ENCODE data around the gene U2AF2. TPM values are rescaled to one million over a fixed set of nuclear protein-coding genes. Genes with fewer than 3 reads are reported as not detected.

The U2AF2 gene
- total RNA-seq, 1 experiment from 2014 or later: 321 TPM

- Mint-ChIP-seq H3K9me3 (peaks cover 0 to 3% of the 10 kb centered on the region in 2 experiments; a peak in 3 of 5 replicates), H3K4me3 (peak overlapping the region; percentile 93 to 94), H3K27me3 (ENCODE audit: low read depth) (no peaks in the 10 kb centered on the region; the same call in 1 of the 2 replicates), H3K36me3 (ENCODE audit: insufficient read depth in 1 of 3, low read depth in 3 of 3) (peaks cover 11 to 55% (median 36%) of the 10 kb centered on the region in 3 experiments), H3K27ac (peak overlapping the region; percentile 99 to 100 (median 100)), H3K4me1 (peaks cover 27 to 32% of the 10 kb centered on the region in 2 experiments)
- H3K27ac ChIP-seq (ENCODE audit: insufficient read length, low read depth, low read length): peak overlapping the region; percentile 84
- H3K14ac ChIP-seq (ENCODE audit: insufficient read depth, low read length): peak overlapping the region; percentile 99
- H3K4me1 ChIP-seq (ENCODE audit: insufficient read depth, low read length): peaks cover 7% of the 10 kb centered on the region; the same call in 1 of the 2 replicates
- no peak overlapping the region for H3K56ac ChIP-seq (ENCODE audit: insufficient read length, low read depth, low read length)
- peak overlapping the region; percentile 79 for H2BK120ac ChIP-seq (ENCODE audit: low read depth, low read length, poor library complexity, severe bottlenecking)
- peak; percentile 99 for DNase-seq
- no peak overlapping the region for H4K8ac ChIP-seq (replicated peaks; ENCODE audit: insufficient read length, low read depth, low read length)
- H3K79me2 ChIP-seq (ENCODE audit: insufficient read depth, low read length): peaks cover 39% of the 10 kb centered on the region
- H2AK5ac ChIP-seq (ENCODE audit: insufficient read length, low read length): no peak overlapping the region
- H3K9me3 ChIP-seq (ENCODE audit: control insufficient read depth, low read depth, low read length): no peaks in the 10 kb centered on the region
- H3K18ac ChIP-seq (ENCODE audit: insufficient read length, low read depth, low read length): peak overlapping the region; percentile 98
- no peaks in the 10 kb centered on the region for H3K79me1 ChIP-seq (ENCODE audit: insufficient read depth, low read depth, low read length, poor library complexity, severe bottlenecking)
- no peak overlapping the region for H2BK20ac ChIP-seq (ENCODE audit: low read depth, low read length, poor library complexity, severe bottlenecking)
- no peak overlapping the region for H4K5ac ChIP-seq (ENCODE audit: insufficient read length, low read depth, low read length)
- no peak overlapping the region for H2BK15ac ChIP-seq (ENCODE audit: low read depth, low read length)
- peaks cover 5% of the 10 kb centered on the region for H4K20me1 ChIP-seq (ENCODE audit: control insufficient read depth, insufficient read depth, insufficient read length)
- H2BK5ac ChIP-seq (ENCODE audit: insufficient read length, low read length): peak overlapping the region; percentile 47
- peak overlapping the region; percentile 81 for H3T11ph ChIP-seq (ENCODE audit: low read length)
- WGBS (ENCODE audit: extremely low coverage, insufficient read length, low lambda C conversion rate): no CpG with 5 or more reads among the region's 52 CpGs
- H3K9ac ChIP-seq (ENCODE audit: extremely low read depth, insufficient read length, low read length): peak overlapping the region; percentile 99
- no peak overlapping the region for H2BK12ac ChIP-seq (ENCODE audit: insufficient read length, low read depth, low read length)
- H3K4me2 ChIP-seq (ENCODE audit: insufficient read depth, insufficient read length, low read length): peak overlapping the region; percentile 98
- TF ChIP-seq CTCF (conservative IDR thresholded peaks at IDR 0.05): no peak
- H3K27me3 ChIP-seq (ENCODE audit: insufficient read depth, low read length): no peaks in the 10 kb centered on the region
- H2AFZ ChIP-seq (ENCODE audit: low read length): peak overlapping the region; percentile 94
- peaks cover 22% of the 10 kb centered on the region for H3K23me2 ChIP-seq (ENCODE audit: insufficient read length, low read depth, low read length, poor library complexity, severe bottlenecking)
- H3K23ac ChIP-seq (ENCODE audit: insufficient read length, low read depth, low read length): no peak overlapping the region
- H4K91ac ChIP-seq (ENCODE audit: insufficient read length, low read depth, low read length): no peak overlapping the region
- H3K4ac ChIP-seq (ENCODE audit: low read depth, low read length): no peak overlapping the region; the same call in 1 of the 2 replicates
These were observed 440 bp upstream of the U2AF2 start for GRCh38 chr19:55654323-55654867.
